ENCODE data around the gene APBB1.

The APBB1 gene

GRCh38 chr11:6391537-6392134 is 27.3 kb downstream of the APBB1 start:
- no peak for DNase-seq (ENCODE audit: low spot score)

- DNase-seq (ENCODE audit: low spot score), result no peak
Measured at GRCh38 chr11:6390718-6391469, 28.0 kb downstream of the APBB1 start.

DNA sequence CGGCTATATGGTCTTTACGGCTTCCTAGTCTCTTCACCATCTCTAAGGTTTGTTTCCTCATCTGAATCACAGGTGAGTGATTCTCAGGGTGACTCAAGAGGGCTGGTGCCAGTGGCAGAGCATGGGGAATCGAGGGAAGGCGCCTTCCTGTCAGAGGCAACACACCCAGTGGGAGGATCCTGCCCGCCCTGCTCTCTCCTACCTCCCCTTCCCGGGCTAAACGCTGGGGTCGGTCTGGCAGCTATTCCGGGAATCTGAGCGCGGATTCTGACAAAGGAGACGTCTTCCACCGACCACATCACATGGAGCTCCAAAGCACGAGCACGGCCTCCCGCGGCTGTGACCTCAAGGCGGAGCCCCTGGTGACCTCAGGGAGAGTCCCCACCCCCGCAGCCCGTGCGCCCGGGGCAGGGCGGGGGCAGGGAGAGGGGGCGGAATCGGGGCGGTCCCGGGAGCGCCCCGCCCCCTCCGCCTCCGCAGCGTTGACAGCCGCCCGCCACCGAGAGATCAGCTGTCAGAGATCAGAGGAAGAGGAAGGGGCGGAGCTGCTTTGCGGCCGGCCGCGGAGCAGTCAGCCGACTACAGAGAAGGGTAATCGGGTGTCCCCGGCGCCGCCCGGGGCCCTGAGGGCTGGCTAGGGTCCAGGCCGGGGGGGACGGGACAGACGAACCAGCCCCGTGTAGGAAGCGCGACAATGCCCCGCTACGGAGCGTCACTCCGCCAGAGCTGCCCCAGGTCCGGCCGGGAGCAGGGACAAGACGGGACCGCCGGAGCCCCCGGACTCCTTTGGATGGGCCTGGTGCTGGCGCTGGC is 28.8 kb downstream of the APBB1 start, which contains the start of gene SMPD1:
Gene SMPD1, plus strand, starts transcription at position 570 of the 813 bp plus-strand sequence. Its CDS starts 125 bp downstream, at position 695.
- peak; percentile 95 for DNase-seq (ENCODE audit: low spot score)

DNA sequence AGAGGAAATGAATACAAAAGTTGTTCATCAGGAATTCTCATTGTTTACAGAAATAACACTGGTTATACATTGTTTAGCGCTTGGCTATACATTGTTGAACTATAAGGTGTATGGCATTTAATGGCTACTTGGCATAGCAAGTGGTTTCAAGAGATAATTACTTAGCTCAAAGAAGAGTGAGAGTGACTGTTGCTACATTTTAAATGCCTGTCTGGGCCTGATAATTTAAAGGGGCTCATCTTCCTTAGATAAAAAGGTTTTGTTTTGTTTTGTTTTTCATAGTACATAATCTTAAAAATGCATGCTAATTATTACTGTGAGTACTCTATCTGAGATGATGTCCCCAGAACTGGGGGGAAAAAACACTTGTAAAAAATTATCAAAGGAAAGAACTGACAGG is 30.1 kb downstream of the APBB1 start:
- no peak for DNase-seq (ENCODE audit: low spot score)

- DNase-seq (ENCODE audit: low spot score), result no peak
Measured at GRCh38 chr11:6387811-6388599, 30.9 kb downstream of the APBB1 start.

GRCh38 chr11:6385046-6385777 is 33.7 kb downstream of the APBB1 start:
- no peak for DNase-seq (ENCODE audit: low spot score)

DNA sequence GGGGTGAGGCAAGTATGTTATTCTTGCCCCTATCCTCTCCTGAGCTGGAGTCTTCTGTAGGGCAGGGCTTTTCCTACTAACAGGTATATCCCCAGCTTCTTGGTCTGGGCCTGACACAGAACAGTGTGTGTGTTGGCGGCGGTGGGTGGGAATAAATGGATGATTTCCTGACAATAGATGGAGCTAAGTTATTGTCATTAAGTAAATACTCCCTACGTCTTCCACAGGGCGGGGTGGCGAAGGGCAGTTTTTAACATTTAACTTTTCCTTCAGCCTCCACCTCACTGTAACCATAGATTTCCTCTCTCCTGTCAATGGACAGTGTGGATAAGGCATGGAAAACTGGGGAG is 40.3 kb downstream of the APBB1 start:
- no peak for DNase-seq (ENCODE audit: low spot score)

GRCh38 chr11:6377902-6378639 is 40.8 kb downstream of the APBB1 start:
- peak; percentile 17 for DNase-seq (ENCODE audit: low spot score)

DNA sequence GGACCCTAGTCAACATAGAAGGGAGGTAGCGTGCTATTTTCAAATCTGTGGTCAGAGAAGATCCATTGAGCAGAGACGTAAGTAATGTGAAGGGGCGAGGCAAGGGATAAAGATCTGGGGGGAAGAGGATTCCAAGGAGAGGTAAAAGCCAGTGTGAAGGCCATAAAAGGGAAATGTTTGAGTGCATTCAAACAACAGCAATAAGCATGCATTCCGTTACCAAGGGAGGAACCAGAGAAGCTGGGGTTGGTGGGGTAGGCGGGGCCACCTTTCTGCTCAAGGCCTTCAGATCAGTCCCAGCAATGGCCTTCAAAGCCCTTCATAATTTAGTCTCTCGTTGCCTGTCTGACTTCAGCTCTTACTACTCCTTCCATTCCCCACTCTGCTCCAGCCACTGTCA is 47.1 kb downstream of the APBB1 start:
- no peak for DNase-seq (ENCODE audit: low spot score)

- DNase-seq (ENCODE audit: low spot score), result no peak
Measured at GRCh38 chr11:6365659-6366058, 53.2 kb downstream of the APBB1 start.

DNA sequence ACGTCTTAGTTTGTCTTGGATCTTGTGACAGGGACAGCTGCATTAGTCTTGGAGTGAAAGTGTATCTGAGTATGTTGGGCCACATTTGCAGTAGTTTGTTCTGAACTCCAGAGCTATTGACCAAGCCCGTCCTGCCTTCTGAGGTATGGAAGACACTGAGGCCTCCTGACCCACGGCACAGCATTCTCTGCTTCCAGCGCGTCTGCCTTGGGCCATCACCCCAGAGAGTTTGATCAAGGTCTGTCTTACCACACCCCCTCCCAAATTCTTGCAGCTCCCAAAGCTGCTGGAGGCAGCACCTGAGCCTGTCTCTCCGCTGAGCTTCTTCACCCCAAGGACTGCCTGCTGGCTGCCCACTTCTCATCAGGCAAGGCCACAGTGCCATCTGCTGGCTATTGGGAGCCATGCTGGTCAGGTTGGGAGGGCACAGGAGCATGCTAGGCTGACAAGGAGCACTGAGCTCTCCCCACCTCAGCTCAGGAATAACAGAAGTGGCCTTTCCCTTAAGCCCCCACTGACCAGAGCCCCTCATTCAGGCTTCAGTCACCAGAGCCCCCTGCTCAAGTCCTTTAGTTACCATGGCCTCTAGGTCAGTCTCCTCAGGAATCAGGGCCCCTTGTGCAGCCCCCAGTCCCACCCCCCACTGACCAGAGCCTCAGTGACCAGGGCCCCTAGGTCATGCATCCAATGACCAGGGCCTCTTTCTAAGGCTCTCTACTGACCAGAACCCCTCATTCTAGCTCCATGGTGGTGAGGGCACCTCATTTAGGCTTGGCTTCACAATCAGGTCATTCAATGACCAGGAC is 55.8 kb downstream of the APBB1 start:
- DNase-seq (ENCODE audit: low spot score), result peak; percentile 58

DNA sequence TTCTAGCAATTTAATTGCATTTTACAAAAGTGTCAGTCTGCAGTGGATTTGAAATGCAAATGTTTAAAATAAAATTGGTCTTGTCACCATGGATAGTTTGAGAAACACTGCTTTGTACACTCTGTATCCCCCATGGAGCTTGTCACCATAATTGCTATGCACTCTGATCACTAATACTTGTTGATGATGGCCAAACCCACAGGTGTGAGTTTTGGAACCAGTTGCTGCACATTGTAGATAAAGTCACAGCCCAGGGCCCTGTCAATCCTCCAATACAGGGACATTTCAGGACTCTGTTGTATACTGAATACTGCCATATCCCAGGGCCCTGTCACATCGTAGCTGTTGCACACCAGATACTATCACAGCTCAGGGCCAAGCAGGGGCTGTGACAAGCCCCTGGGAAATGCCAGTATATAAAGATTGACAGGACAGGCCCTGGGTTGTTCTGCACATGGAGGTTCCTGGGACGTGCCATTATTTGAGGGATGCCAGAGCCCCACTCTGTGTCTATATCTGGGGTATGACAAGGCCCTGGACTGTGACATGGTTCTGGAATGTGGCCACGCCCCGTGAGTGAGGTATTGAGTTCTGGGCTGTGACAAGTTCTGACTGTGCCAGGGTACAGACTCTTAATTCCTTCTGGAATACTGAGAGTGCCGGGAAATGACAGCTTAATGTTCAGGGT is 56.6 kb downstream of the APBB1 start:
- no peak for DNase-seq (ENCODE audit: low spot score)

DNA sequence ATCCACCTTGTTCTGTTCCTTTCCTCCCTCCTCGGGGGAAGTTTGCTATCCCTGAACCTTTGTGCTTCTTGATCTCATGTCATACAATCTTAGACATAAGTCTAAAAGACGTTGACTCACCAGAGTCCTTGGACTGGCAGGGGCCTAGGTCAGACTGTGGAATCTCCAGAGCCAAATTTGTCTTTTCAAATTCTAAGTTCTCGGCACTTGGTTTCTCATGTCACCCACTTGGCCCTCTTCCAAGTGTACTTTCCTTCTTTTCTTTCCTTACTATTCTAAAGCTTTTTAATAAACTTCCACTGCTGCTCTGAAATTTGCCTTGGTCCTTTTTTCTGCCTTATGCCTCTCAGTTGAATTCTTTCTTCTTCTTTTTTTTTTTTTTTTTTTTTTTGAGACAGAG is 58.7 kb downstream of the APBB1 start:
- no peak for DNase-seq (ENCODE audit: low spot score)

- DNase-seq (ENCODE audit: low spot score), result no peak
Measured at GRCh38 chr11:6357222-6357621, 61.7 kb downstream of the APBB1 start.

GRCh38 chr11:6356503-6357055 is 62.3 kb downstream of the APBB1 start:
- DNase-seq (ENCODE audit: low spot score), result no peak

DNA sequence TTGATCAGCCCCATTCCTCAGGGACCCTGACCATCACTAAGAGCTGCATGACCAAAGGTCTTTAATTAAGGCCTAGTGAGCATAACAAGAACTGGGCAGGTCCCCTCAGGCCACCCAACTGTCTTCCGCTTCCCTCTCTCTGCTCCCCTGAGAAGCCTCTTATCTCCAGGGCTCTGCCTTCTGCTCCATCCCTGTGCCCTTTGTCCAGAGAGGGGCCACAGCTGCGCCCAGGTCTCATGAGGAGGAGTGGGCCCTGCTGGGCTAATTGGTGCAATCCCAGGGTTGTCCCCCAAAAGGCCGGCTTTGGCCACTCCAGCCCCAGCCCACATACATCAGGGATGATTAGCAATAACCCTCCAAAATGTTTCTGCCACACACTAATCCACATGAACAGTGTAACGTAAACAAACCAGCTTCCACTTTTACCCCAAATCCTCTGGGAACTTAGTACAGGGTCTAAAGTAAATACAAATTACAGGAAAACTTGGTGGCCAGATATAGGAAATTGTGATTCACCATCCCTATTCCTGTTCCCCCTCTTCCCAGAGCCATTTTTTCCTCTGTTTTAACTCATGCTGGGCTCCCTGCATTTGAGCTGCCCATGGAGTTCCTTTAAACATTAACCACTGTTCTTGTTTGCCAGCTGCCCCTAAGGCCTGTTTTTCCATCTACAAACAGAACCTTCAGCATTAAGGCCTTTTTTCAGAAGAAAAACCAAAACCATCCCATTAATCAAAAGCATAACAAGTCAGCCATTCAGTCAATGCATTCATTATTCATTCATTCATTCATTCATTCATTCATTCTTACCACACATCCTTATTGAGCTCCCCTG is 64.0 kb downstream of the APBB1 start:
- no peak for DNase-seq (ENCODE audit: low spot score)

- peak; percentile 65 for DNase-seq (ENCODE audit: low spot score)
Measured at GRCh38 chr11:6353367-6353987, 65.4 kb downstream of the APBB1 start.
